Breast epithelium (tissue), 4 donors: ENCODE measurements around the gene INPP5J. TPM values are rescaled to one million over a fixed set of nuclear protein-coding genes. Genes with fewer than 3 reads are reported as not detected.

Source experiments
- DNase-seq, 2 donors: peaks; one replicate each; pipeline ENCODE4 v3.0.0-alpha.2; 2019; ENCODE audit warnings: low spot score in 2 of 2
- H3K27ac ChIP-seq, 2 donors: fragments of 200-600 bp; sonication (generic) in 1 of 2; one replicate each; pipeline ENCODE4 v1.5.1; 2016 to 2019; ENCODE audit warnings: mild to moderate bottlenecking in 1 of 2
- H3K27me3 ChIP-seq, 2 donors: fragments of 200-600 bp; sonication (generic) in 1 of 2; one replicate each; pipeline versions ENCODE4 v1.5.1 to v1.6.0; 2017 to 2019; ENCODE audit warnings: control low read depth in 1 of 2, mild to moderate bottlenecking in 1 of 2
- H3K36me3 ChIP-seq: fragments of 200-600 bp; one replicate; pipeline ENCODE4 v1.5.1; 2019
- H3K4me1 ChIP-seq, 2 donors: fragments of 200-600 bp; sonication (generic); one replicate each; pipeline ENCODE4 v1.5.1; 2016 to 2019; ENCODE audit warnings: control low read depth in 1 of 2
- H3K4me3 ChIP-seq, 3 donors: fragments of 200-600 bp; sonication (generic); 1 replicate in 2 of 3; 2 replicates in 1 of 3; pipeline ENCODE4 v1.5.1; 2016 to 2019; ENCODE audit warnings: mild to moderate bottlenecking in 3 of 3, moderate library complexity in 2 of 3
- H3K9me3 ChIP-seq, 2 donors: fragments of 200-600 bp; sonication (generic) in 1 of 2; one replicate each; pipeline ENCODE4 v1.5.1; 2016 to 2019; ENCODE audit warnings: control low read depth in 1 of 2
- POLR2A ChIP-seq: fragments of 450-650 bp; IDR thresholded peaks from one replicate; pipeline ENCODE4 v1.6.1; 2016; ENCODE audit warnings: antibody characterized with exemption, mild to moderate bottlenecking, moderate library complexity
- POLR2AphosphoS5 ChIP-seq, 3 donors: sonication (generic); formaldehyde crosslinking; IDR thresholded peaks; one replicate each; pipeline ENCODE4 v1.6.1; 2017; ENCODE audit warnings: antibody characterized with exemption in 3 of 3
- intact Hi-C: fragments of 100-400 bp; cut with DNase I; formaldehyde crosslinking; loops from one replicate; pipeline ENCODE4 v1.15.1; 2023; ENCODE audit warnings: low total_unique reads
- total RNA-seq, 3 donors: library from RNA; depleted of rRNA; stranded (reverse); fragments of >200 nt; gene quantifications; one replicate each; pipeline ENCODE4 v1.1.0, GENCODE V29; 2016
- TF ChIP-seq, protein P1 (sequence below), 3 donors: fragments of 450-650 bp; IDR thresholded peaks; one replicate each; pipeline ENCODE4 v1.5.1; 2016 to 2017; ENCODE audit warnings: antibody characterized with exemption in 3 of 3, mild to moderate bottlenecking in 3 of 3, moderate library complexity in 3 of 3

INPP5J gene
- total RNA-seq, 3 donors from 2014 or later, result 7.5 to 15.2 TPM; not detected in 1

DNA sequence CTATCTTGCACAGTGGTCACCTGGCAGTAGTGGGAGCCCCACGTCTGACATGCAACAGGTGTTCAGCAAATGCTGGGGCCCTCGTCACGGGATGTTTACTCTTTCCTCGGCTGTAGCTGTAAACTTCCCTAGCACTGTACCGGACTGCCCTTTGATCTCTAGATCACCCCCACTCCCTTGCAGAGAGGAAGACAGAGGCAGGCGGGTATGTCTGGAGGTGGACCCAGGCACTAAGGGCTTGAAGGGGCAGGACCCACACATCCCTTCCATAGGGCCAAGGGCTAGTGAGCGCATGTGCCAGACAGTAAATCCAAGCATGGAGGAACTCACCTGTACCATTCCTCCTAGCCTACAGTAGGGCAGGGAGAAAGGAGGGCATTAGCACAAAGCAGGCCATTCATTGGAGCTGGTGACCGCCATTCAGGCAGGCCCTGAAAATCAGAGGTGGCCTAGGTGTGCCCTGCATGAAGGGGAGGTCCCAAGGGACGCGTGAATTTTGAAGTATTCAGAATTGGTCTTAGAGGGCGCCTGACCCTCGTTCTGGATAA is 43.6 kb upstream of the INPP5J start:
- Histone ChIP-seq H3K27ac (no peak overlapping the region), H3K4me1 (peaks cover 0 to 20% of the 10 kb centered on the region in 2 donors), H3K27me3 (no peaks in the 10 kb centered on the region), H3K36me3 (no peaks in the 10 kb centered on the region), H3K4me3 (no peak overlapping the region), H3K9me3 (no peaks in the 10 kb centered on the region)
- TF ChIP-seq POLR2A (no peak), POLR2AphosphoS5 (IDR thresholded peaks at IDR 0.05) (no peak)
- TF ChIP-seq, protein P1, sequence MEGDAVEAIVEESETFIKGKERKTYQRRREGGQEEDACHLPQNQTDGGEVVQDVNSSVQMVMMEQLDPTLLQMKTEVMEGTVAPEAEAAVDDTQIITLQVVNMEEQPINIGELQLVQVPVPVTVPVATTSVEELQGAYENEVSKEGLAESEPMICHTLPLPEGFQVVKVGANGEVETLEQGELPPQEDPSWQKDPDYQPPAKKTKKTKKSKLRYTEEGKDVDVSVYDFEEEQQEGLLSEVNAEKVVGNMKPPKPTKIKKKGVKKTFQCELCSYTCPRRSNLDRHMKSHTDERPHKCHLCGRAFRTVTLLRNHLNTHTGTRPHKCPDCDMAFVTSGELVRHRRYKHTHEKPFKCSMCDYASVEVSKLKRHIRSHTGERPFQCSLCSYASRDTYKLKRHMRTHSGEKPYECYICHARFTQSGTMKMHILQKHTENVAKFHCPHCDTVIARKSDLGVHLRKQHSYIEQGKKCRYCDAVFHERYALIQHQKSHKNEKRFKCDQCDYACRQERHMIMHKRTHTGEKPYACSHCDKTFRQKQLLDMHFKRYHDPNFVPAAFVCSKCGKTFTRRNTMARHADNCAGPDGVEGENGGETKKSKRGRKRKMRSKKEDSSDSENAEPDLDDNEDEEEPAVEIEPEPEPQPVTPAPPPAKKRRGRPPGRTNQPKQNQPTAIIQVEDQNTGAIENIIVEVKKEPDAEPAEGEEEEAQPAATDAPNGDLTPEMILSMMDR (IDR thresholded peaks at IDR 0.05), result no peak
- no peak for DNase-seq
- intact Hi-C loops, result no loop called here

GRCh38 chr22:31080164-31080847 is 42.5 kb upstream of the INPP5J start:
- Histone ChIP-seq H3K27me3 (no peaks in the 10 kb centered on the region), H3K9me3 (no peaks in the 10 kb centered on the region), H3K36me3 (no peaks in the 10 kb centered on the region), H3K4me3 (peak overlapping the region; percentile 69 to 85 (median 71)), H3K27ac (peak overlapping the region; percentile 94 to 97), H3K4me1 (peaks cover 0 to 22% of the 10 kb centered on the region in 2 donors)
- TF ChIP-seq, protein P1 (IDR thresholded peaks at IDR 0.05), result no peak
- TF ChIP-seq POLR2A, result no peak
- no peak for TF ChIP-seq POLR2AphosphoS5 (IDR thresholded peaks at IDR 0.05)
- intact Hi-C loops, result no loop called here
- no peak for DNase-seq

DNA sequence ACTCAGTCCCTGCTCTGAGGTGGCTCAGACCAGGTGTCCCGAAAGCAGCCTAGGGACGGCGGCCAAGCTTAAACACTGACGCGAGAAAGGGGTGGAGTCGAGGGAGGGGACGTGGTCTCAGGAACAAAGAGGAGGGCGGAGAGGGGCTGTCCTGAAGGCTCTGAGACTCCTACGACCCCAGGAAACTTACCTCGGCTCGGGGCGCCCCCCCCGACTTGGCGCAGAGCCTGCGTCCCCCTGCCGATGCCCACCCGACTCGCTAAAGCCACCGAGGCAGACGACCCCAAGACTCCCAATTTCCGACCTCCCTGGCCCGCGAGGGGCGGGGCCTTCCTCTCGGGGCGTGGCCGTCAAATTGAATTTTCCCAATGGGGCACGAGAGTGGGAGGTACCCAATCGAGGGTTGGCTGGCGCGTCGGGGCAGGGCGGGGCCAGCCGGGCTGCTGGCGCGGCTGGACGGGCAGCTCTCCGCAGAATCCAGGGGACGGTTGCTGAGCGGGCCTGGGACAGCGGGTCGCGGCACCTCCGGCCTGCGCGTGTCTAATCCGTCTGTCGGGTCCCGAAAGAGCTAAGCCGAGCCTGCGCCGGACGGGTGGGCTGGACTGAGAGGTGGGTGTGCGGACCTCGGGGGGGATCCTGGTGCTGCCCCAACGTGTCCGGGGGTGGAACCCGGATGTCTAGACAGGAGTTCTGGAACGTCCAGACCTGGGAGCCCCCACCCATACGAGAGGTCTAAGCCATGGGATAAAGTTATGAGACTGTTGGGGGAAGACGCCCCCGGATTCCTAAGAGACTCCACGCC is 41.7 kb upstream of the INPP5J start, which contains the start of gene SMTN:
SMTN (plus strand) TSS at position 471 of the 802 bp plus-strand sequence. CDS start 1,941 bp downstream, outside the sequence.
- Histone ChIP-seq H3K27ac (peak within 1 kb of the TSS; percentile 94 to 97), H3K9me3 (no peaks in the 10 kb centered on the region), H3K27me3 (no peaks in the 10 kb centered on the region), H3K4me1 (peaks cover 0 to 27% of the 10 kb centered on the region in 2 donors), H3K36me3 (no peaks in the 10 kb centered on the region), H3K4me3 (peak within 1 kb of the TSS; percentile 69 to 85 (median 71))
- TF ChIP-seq, protein P1 (IDR thresholded peaks at IDR 0.05), result peak in 1 of 3 donors; percentile 21
- peak; percentile 86 to 93 (median 91) for TF ChIP-seq POLR2AphosphoS5 (IDR thresholded peaks at IDR 0.05)
- TF ChIP-seq POLR2A, result peak; percentile 90
- DNase-seq, result peak; percentile 93
- intact Hi-C loops, result no loop called here

GRCh38 chr22:31081963-31082605 is 40.7 kb upstream of the INPP5J start:
- Histone ChIP-seq H3K27ac (peak overlapping the region; percentile 94 to 97), H3K36me3 (no peaks in the 10 kb centered on the region), H3K27me3 (no peaks in the 10 kb centered on the region), H3K9me3 (no peaks in the 10 kb centered on the region), H3K4me3 (peak overlapping the region; percentile 69 to 85 (median 71)), H3K4me1 (peaks cover 0 to 29% of the 10 kb centered on the region in 2 donors)
- TF ChIP-seq POLR2AphosphoS5 (IDR thresholded peaks at IDR 0.05) (no peak), POLR2A (no peak)
- TF ChIP-seq, protein P1 (IDR thresholded peaks at IDR 0.05), result no peak
- DNase-seq, result no peak
- intact Hi-C loops, result no loop called here
